GM19351 (cell line): Measurements from ENCODE around the gene CFAP43.

Experiments used
- ATAC-seq: cut with Tn5 transposase; IDR thresholded peaks from one replicate; pipeline ENCODE4 v1.9.1; 2021; ENCODE audit warnings: mild to moderate bottlenecking, moderate library complexity; ENCODE audit not compliant: unreplicated experiment

Gene CFAP43

DNA sequence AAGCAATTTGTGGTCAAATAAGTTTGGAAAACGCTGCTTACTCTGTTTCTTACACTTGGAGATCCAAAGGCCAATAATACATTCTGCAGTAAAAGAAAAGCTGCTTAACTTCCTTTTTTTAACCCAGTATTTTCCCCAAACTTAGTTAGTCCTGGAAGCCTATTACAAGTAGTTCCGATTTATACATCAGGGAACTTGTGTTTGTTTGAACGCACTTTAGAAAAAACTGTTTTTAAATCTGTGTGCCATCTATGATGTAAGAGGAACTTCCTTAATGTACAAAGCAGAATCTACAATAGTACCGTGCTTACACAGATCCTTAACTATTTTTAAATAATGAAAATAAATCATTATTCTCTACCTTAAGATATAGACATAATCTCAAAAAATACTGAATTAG is 87.2 kb downstream of the CFAP43 start:
- no peak for ATAC-seq

DNA sequence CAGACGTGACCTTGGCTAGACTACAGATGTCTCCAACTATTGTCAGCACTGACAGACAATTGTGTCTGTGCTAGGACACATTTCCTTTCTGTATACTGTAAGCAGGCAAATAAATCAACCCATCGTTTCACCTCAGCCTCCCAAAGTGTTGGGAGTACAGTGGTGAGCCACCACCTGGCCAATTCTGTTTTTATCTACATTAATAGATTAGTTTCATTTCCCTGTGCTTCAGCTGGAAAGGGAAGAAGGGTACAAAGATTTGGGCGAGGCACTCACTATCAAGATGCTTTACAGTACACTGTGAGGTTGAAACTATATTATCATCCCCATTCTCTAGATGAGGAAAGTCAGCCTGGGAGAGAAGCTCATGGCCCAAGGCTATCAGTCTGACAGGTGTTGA is 88.3 kb downstream of the CFAP43 start:
- no peak for ATAC-seq

DNA sequence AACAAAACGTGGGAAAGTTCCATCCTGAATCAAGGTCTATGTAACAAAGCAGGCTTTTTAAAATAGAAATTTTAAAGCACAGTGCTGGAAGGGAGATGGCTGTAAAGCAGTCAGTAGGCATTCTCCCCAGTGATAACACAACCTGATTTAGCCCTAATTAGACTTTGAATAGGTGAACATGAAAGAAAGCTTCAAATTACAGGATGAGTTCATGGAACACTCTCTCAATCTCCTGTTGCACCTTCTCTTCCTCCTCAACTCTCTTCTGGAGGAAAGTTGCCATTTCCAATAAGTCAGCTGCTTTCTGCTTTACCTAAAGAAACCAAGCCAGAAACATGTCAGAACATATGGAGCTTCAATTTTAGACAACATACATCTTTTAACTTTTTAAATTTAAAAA is 90.1 kb downstream of the CFAP43 start:
- no peak for ATAC-seq

DNA sequence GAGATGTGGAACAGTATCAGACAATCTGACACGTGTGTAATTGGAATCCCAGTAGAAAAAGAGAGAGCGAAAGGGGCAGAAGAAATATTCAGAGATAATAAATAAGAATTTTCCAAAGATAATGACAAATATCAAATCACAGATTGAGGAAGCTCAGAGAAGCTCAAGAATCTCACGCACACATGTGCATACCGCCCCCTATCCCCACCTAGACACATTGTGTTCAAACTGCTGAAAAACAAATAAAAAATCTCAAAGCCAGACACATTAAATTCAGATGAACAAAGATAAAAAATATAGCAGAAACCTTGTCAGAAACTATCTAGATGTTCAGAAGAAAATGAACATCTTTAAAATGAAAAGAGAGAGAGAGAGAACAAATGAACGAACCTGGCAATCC is 92.9 kb downstream of the CFAP43 start:
- ATAC-seq: no peak

DNA sequence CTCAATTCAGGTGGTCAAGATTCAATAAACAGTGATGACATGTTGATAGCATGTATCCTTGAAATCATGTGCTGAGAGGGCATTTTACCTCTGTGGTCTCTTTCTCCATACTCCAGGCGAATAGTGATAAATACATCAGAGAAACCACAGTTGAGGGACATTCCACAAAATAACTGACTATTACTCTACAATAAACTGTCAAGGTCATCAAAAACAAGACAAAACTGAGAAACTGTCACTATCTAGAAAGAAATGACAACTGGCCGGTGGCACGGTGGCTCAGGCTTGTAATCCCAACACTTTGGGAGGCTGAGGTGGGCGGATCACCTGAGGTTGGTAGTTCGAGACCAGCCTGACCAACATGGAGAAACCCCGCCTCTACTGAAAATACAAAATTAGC is 94.0 kb downstream of the CFAP43 start:
- no peak for ATAC-seq

DNA sequence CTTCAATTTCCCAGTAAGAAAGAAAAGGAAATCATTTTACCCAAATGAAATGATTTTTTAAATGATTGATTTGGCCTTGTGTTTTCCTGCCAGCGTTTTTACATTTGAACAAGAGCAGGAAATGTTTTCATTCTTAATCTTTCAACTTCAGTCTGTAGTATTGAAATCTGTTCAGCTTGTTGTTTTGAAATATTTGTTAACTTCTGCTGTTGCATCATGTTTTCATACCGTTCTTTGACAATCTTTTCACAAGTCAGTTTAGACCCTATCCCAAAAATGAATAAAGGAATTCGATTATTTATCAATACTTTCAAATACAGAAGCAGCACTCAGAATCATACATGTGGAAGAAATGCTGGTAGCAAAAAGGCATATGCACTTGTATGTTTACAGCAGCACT is 102.1 kb downstream of the CFAP43 start:
- ATAC-seq: no peak

DNA sequence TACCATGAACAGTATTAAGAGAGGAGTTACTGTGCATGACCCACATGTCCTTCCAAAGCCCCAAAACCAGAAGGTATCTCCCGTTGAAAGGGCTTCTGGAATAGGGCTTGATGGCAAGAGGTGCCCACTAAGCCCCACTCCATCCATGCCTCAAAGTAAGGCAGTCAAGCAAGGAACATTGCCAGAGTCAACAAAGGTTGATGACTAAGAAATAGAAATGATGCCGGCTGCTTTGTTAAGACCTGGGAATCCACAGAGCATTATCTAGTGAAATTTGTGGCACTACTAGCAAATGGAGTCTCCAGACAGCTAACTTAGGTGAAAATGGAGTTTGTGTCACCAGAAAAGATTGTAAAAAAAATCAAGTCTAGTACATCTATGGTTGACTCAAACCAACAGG is 104.0 kb downstream of the CFAP43 start:
- no peak for ATAC-seq

DNA sequence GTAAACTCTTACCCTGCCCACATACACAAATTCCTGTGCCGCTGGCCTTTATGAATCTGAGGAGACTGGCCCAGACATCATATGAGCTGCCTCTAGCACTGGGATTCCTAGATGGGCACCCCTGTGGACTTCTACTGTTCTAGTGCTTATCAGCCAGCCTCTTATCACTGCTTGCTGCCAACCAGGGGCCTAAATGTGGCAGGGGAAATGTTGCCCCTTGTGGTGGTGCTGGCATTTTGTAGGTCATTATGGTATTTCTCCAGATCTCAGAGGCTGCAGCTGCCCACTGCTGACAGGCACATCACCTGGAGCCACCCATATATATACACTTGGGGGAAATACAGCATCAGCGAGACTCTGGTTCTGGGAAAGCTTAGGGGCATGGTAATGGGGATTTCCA is 104.8 kb downstream of the CFAP43 start:
- ATAC-seq: no peak

DNA sequence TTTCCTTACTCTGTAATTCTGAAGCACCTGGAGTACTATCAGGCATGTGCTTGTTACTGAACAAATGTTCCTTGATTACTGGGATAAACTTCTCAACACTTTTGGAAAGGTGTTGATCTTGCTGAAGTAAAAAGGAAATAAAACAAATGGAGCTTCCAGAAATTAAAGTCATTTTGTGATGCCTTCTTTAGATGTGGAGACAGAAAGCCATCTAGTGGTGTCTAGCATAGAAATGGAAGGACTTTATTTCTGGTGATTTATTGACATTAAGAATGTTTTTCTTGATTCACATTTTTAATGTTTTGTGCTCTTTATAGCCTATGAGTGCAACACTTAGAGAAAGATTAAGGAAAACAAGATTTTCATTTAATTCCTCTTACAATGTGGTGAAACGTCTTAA is 108.8 kb downstream of the CFAP43 start:
- no peak for ATAC-seq

DNA sequence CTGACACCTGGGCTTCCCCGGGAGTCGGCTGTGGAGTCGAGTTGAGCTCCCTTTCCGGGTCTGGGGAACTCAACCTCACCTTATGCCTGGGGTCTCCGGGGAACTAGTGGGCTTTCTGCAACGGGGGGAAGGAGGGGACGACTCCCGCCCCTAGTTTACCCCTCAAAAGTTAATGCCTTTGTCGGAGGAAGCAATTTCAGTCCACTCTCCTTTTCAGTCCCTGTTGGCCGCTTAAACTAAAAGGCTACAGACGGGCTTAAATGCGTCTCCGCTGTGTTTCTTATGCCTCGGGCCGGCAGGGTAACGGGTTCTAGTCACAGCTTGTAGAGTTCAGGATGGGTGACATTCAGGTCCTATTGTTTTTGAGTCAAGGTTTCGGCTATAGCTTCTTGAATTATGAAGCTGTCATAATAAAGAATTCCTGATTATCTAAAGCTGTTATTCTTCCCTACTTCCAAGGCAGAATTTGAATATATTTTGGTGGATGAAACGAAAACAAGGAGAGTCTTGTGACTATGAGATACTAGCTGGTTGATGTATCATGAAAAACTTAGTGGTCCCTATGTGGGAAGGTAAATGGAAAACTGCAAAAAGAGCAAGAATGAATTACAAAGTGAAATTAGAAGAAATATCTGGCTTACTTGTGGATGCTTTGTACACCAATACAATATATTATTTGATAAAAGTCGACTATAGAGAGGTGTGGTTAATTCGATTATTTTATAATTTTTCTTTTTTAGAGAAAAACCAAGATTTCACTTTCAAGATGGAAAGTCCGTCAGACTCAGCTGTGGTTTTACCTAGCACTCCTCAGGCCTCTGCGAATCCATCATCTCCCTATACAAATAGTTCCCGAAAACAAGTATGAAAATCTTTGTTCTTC is 109.7 kb downstream of the CFAP43 start:
- peak; percentile 6 for ATAC-seq

DNA sequence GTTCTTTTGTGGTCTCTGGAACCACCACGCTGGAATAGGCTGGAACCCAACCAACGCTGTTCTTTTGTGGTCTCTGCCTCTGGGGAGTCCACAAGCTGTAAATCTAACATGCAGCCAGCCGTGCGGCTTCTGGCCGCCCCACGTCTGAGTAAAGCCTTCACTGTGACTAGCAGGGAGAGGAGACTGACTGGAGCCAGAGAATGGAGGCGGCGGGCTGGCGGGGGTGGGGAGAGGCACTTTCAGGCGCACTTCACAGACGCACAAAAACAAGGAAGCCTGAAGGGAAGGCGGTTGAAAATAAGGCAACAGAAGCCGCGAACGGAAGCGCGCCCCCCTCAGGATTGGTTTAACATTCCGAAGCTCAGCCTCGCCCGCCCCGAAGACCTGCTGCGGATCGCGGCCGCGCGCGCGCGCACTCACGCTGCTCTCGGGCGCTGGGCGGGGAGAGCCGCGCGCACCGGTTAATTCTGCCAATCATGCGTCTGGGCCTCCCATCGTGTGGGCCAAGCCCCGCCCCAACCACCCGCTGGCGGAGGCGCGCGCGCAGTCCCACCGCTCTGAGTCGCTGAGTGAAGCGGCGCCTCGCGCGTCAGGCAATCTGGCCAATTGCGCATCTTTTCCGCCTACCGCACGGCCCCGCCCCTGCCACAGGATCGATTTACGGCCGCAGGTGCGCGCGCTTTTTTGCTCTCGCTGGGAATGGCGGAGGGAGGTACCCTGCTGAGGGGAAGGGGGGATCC is 110.5 kb downstream of the CFAP43 start, which contains the start of gene SFR1:
Gene SFR1, plus strand, starts transcription at position 687 of the 740 bp plus-strand sequence. Its CDS starts 13 bp downstream, at position 700.
- ATAC-seq: peak; percentile 86

DNA sequence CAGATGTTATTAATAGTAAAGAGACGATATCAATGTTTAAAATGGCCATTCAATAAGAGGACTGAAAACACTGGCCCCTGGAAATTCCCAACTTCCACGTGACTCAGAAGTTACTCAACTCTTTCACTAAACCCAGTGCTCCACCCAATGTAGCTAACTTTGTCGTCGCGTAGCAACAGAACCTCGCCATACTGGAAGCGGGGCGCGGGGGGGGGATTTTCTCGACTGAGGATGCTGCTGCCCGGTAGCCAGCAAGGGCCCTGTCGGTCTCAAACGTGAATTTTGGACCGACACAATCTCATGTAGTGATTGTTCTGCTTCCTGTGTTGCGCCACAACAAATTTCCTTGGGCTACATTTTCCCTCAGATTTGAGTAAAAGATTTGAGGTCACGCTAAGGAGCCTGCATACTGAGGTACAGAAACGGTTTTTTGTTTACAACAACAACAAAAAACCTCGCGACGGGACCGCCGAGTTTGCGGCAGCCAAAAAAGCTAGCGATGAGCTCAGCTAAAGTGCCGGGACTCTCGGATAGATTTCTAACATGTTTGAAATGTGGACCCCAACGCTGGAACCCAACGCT is 111.2 kb downstream of the CFAP43 start:
- peak; percentile 41 for ATAC-seq

DNA sequence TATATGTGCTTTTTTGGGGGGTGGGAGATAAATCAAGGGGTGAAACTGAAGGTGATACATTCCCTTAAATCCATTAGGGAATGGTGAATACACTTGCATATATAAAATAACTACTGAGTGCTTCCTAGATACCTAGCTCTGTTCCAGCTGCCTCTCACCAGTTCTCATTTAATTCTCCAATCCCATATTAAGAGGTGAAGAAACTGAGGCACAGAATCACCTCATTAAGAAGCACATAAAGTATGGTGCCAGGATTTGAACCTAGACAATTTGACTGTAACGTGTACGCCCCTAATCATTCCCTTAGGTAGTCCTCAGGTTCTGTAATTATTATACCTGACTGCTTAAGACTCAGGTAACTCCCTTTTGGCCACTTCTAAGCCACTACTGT is 111.7 kb downstream of the CFAP43 start:
- ATAC-seq: no peak

DNA sequence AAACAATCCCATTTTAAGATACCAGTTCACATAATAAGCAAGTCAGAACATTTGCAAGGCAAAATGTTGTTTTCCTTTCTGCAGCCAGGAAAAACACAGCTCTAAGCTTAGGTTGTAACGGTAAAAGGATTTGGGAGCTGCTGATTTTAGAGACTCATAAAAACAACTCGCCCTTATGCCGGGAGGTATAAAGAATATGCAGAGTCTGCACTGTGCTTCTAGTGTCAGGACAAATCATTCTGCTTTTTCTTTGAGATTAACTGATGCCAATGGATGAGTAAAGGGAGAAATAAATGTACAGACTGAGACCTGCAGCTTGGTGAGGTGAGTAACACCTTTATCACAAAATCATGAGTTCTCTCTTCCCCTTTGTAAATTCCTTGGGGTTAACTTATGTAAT is 112.2 kb downstream of the CFAP43 start:
- no peak for ATAC-seq

DNA sequence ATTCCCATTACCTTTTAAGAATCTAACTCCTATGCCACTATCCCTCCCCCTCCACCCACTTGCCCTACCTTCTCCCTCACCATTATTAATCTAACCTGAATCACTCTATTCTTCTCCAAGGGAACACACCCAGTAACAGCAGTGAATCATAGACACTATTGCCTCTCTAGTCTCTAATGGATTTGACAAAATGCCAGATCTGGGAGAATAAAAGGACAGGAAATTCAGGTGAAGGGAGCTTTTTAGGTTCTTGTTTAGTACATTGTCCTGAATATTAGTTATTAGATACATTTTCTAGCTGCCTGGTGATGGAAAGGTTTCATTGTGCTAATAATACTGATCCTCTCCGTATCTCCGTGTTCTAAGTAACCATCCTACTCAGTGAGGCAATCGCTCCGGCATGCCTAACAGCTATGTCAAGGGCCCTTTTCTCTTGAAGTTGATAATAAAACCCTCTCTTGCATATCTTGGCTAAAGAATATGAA is 114.3 kb downstream of the CFAP43 start:
- no peak for ATAC-seq

DNA sequence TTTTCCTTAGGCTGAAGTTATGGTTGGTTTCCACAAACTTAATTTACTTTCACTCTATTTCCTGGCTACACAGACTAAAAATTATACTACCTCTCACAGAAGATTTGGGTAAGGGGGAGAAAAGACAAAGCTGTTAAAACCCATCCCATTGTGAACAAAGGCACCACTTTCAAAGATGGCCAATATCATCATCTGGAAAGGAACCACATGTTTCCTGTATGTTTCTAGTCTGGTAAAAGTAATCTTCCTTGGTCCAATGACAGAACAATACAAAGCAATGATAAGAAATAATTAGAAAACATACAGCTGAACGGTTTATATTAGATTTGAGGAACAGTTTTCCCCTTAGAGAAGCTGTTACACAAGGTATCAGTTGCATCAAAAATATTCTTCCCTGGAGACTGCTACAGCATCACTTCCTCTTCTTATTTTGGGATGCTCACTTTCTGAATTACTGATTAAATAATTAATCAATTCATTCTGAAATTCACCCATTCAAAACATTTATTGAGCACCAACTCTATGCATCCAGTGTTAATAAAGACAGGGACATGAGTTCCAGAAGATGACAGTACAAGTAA is 118.7 kb downstream of the CFAP43 start:
- ATAC-seq: no peak

DNA sequence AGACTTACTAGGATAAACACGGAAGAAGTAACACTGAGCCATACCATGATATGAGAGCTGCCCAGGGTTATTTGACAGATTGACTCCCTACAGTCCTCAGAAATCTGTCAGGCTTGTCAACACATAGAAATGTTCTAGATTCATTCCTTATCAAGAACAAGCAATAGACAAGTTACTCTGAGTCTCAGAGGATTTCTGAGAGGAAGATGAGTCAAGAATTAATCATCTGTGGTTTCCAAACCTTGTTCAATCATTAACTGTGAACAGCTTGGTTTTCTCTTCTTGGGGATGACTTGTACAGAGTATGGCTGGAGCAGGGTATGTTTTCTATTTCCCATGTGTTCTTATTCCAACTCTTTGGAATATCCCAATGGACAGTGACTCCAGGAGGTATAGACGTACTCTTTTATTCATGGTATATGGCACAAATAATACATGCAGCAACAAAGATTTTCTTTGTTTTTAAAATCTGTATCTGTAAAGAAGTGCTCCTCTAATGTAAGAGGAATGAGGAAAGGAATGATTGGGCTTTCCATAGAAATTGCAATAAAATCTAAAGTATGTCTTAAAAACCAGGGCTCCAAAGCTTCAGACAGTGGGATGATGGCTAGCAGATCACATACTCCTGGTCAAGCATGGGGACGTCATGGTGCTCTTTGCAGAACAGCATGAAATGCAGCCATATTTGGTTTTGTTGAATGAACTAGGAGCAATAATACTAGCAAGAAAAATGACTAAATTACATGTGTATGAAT is 122.1 kb downstream of the CFAP43 start:
- no peak for ATAC-seq

DNA sequence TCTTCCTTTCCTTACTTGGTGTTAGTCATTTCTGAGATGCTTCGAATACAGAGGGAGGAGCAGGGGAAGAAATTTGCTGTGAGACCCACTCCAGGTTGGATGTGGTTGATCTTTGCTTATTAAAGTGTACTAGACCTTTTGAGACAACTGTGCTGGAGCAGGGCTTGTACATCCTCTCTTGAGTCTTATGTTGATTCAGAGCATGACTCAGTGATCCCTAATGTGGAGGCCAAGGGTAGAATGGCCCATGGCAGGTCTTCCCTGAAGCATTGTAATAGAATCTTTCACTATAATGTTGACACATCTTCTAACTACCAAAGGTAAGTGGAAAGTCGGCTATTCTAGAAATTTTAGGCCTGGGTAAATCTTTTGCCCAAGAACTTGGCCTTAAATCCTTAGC is 127.2 kb downstream of the CFAP43 start:
- ATAC-seq: no peak

DNA sequence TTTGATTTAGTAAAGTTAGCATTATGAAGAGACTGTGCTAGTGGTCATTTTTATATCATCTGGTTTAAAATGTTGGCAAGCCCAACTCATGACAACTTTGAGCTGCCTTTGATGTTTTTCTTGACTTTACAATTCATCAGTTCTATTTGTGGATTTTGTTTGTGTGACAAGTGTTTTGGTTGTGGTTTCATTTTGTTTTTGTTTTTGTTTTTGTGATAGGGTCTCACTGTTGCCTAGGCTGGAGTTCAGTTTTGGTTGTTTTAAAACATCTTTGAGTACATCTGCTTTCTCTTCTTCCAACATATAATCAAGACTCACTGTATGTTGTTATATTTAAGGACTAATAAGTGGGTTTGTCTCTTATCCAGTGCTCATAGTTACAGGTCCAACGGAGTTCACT is 127.7 kb downstream of the CFAP43 start:
- ATAC-seq: no peak

DNA sequence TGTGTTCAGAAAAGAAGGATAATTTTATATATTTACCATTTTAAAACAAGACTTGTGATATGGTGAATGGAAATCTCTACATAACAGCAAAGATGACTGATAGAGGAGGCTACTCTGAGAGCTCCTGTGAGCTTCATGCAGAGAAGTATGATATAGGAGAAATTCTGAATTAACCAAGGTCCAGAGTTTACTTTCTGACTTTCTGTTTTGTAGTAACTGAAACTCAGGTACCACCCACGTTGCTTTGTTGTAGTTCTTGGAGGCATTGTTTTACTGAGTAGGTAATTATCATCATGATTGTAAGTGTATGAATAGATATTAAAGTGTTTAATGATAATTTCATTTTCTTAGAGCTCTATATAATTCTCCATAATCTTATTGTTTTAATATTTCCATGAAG is 128.2 kb downstream of the CFAP43 start:
- peak; percentile 77 for ATAC-seq

DNA sequence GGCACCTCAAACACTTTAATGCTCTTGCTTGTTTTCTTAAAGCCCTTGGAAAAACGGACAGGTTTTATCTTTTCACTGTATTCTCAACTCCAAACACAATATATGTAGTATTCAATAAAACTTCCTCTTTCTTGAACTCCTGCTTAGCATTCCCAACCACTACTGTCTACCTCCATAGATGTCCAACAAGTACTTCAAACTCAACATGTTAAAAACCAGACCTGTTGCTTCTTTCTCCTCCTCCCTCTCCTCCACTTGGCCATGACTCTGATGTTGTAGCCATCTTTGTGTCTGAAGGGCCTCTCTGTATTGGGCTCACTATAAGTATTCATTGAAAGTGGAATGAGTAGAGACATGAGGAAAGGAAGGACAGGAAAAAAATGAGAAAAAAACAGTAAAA is 130.3 kb downstream of the CFAP43 start:
- no peak for ATAC-seq
